Endothelial cell (in vitro differentiated cells): Measurements from ENCODE around the gene C1orf159. TPM values are rescaled to one million over a fixed set of nuclear protein-coding genes. Genes with fewer than 3 reads are reported as not detected.

Experiments
- DNase-seq: peaks from one replicate; pipeline ENCODE4 v3.0.0; 2021; ENCODE audit warnings: low spot score
- H3K27ac Mint-ChIP-seq: one replicate; pipeline ENCODE4 v1.8.0; 2021; ENCODE audit warnings: mixed read lengths, inconsistent platforms; ENCODE audit not compliant: unreplicated experiment
- H3K27me3 Mint-ChIP-seq: one replicate; pipeline ENCODE4 v1.8.0; 2021; ENCODE audit warnings: mild to moderate bottlenecking, moderate library complexity, mixed read lengths, inconsistent platforms; ENCODE audit not compliant: unreplicated experiment
- H3K36me3 Mint-ChIP-seq: one replicate; pipeline ENCODE4 v1.8.0; 2021; ENCODE audit warnings: mild to moderate bottlenecking, low read depth, mixed read lengths, inconsistent platforms; ENCODE audit not compliant: unreplicated experiment
- H3K4me1 Mint-ChIP-seq: one replicate; pipeline ENCODE4 v1.8.0; 2021; ENCODE audit warnings: mild to moderate bottlenecking, mixed read lengths, inconsistent platforms; ENCODE audit not compliant: unreplicated experiment
- H3K4me3 Mint-ChIP-seq: one replicate; pipeline ENCODE4 v1.8.0; 2021; ENCODE audit warnings: mild to moderate bottlenecking, mixed read lengths, inconsistent platforms; ENCODE audit not compliant: unreplicated experiment
- H3K9me3 Mint-ChIP-seq: one replicate; pipeline ENCODE4 v1.8.0; 2021; ENCODE audit warnings: mixed read lengths, inconsistent platforms; ENCODE audit not compliant: unreplicated experiment
- CTCF ChIP-seq: fragments of 200-600 bp; sonication (generic); IDR thresholded peaks from one replicate; pipeline ENCODE4 v1.5.0; 2021; ENCODE audit warnings: antibody characterized with exemption; ENCODE audit not compliant: unreplicated experiment
- total RNA-seq: library from RNA; stranded (reverse); fragmentation: NEBNext Ultra II Directional; extraction: Animal tissue kit (Norgen Biotek cat#: 25700); gene quantifications from one replicate; pipeline ENCODE4 v1.2.1, GENCODE V29; 2021; ENCODE audit not compliant: unreplicated experiment

The C1orf159 gene
- total RNA-seq, 1 donor from 2014 or later = 16.6 TPM

- H3K27me3 Mint-ChIP-seq = peaks cover 12% of the 10 kb centered on the region
- H3K4me1 Mint-ChIP-seq = no peaks in the 10 kb centered on the region
- no peak overlapping the region for H3K27ac Mint-ChIP-seq
- H3K9me3 Mint-ChIP-seq = no peaks in the 10 kb centered on the region
- DNase-seq = no peak
- no peak for TF ChIP-seq CTCF
- no peak overlapping the region for H3K4me3 Mint-ChIP-seq
- H3K36me3 Mint-ChIP-seq = peaks cover 21% of the 10 kb centered on the region
Observed at GRCh38 chr1:1047407-1047806, 68.5 kb downstream of the C1orf159 start.

- H3K36me3 Mint-ChIP-seq = peaks cover 15% of the 10 kb centered on the region
- no peaks in the 10 kb centered on the region for H3K9me3 Mint-ChIP-seq
- H3K27ac Mint-ChIP-seq = no peak overlapping the region
Observed at GRCh38 chr1:1046767-1047166, 69.1 kb downstream of the C1orf159 start.

GRCh38 chr1:1046243-1046642 lies 69.6 kb downstream of the C1orf159 start:
- no peak for TF ChIP-seq CTCF
- no peak overlapping the region for H3K27ac Mint-ChIP-seq
- peaks cover 9% of the 10 kb centered on the region for H3K27me3 Mint-ChIP-seq
- DNase-seq = no peak
- H3K4me1 Mint-ChIP-seq = no peaks in the 10 kb centered on the region
- H3K9me3 Mint-ChIP-seq = no peaks in the 10 kb centered on the region
- no peak overlapping the region for H3K4me3 Mint-ChIP-seq
- H3K36me3 Mint-ChIP-seq = peaks cover 15% of the 10 kb centered on the region

More at GRCh38 chr1:1046767-1047166, 69.1 kb downstream of the C1orf159 start:
- no peak for TF ChIP-seq CTCF
- H3K4me1 Mint-ChIP-seq = no peaks in the 10 kb centered on the region
- peaks cover 9% of the 10 kb centered on the region for H3K27me3 Mint-ChIP-seq
- H3K4me3 Mint-ChIP-seq = no peak overlapping the region
- no peak for DNase-seq

GRCh38 chr1:1045129-1045528 lies 70.8 kb downstream of the C1orf159 start:
- no peaks in the 10 kb centered on the region for H3K4me1 Mint-ChIP-seq
- H3K36me3 Mint-ChIP-seq = peaks cover 15% of the 10 kb centered on the region
- no peaks in the 10 kb centered on the region for H3K9me3 Mint-ChIP-seq
- H3K4me3 Mint-ChIP-seq = no peak overlapping the region
- no peak for TF ChIP-seq CTCF
- no peak overlapping the region for H3K27ac Mint-ChIP-seq
- H3K27me3 Mint-ChIP-seq = peaks cover 9% of the 10 kb centered on the region
- DNase-seq = no peak

GRCh38 chr1:1044455-1045078 lies 71.3 kb downstream of the C1orf159 start:
- H3K9me3 Mint-ChIP-seq = no peaks in the 10 kb centered on the region
- peak overlapping the region; percentile 81 for H3K4me3 Mint-ChIP-seq
- peaks cover 15% of the 10 kb centered on the region for H3K36me3 Mint-ChIP-seq
- no peak overlapping the region for H3K27ac Mint-ChIP-seq
- DNase-seq = no peak
- peaks cover 9% of the 10 kb centered on the region for H3K27me3 Mint-ChIP-seq
- TF ChIP-seq CTCF = no peak
- H3K4me1 Mint-ChIP-seq = no peaks in the 10 kb centered on the region
